Cardiac muscle cell (in vitro differentiated cells and primary cell): ENCODE results near the gene NELFCD. TPM values are rescaled to one million over a fixed set of nuclear protein-coding genes. Genes with fewer than 3 reads are reported as not detected.

Experiments used
- DNase-seq, 2 donors: peaks; one replicate each; pipeline versions ENCODE4 v3.0.0 to v3.0.0-alpha.2; 2010 to 2017; ENCODE audit warnings: low read depth in 1 of 2, low spot score in 1 of 2
- H3K27ac ChIP-seq: fragments of 200-600 bp; sonication (generic); 2 replicates; pipeline ENCODE4 v1.5.1; 2016
- H3K27me3 ChIP-seq: fragments of 200-600 bp; sonication (generic); 2 replicates; pipeline ENCODE4 v1.6.0; 2016; ENCODE audit warnings: control low read depth
- H3K36me3 ChIP-seq: fragments of 200-600 bp; sonication (generic); 2 replicates; pipeline ENCODE4 v1.5.1; 2016; ENCODE audit warnings: control low read depth
- H3K4me1 ChIP-seq: fragments of 200-600 bp; sonication (generic); 2 replicates; pipeline ENCODE4 v1.8.1; 2017; ENCODE audit warnings: low read depth, mild to moderate bottlenecking, mixed run types
- H3K4me3 ChIP-seq: fragments of 200-600 bp; sonication (generic); 2 replicates; pipeline ENCODE4 v1.5.1; 2016; ENCODE audit warnings: mild to moderate bottlenecking
- H3K9me3 ChIP-seq: fragments of 200-600 bp; sonication (generic); 2 replicates; pipeline ENCODE4 v1.5.1; 2017; ENCODE audit warnings: low read depth, mild to moderate bottlenecking, control low read depth
- CTCF ChIP-seq: IDR thresholded peaks from 2 replicates; pipeline ENCODE4 v1.5.1; 2012; ENCODE audit warnings: low read depth, mild to moderate bottlenecking, low read length
- polyA plus RNA-seq: library from polyadenylated mRNA; unstranded; fragments of >200 nt; fragmentation: Nextera tagmentation; extraction: Ambion mirVana; gene quantifications from 2 replicates; pipeline ENCODE4 v1.2.1, GENCODE V29; 2016
- total RNA-seq: library from RNA; depleted of rRNA; stranded (reverse); fragments of >200 nt; gene quantifications from 2 replicates; pipeline ENCODE4 v1.2.3, GENCODE V29; 2016

Gene NELFCD
- total and polyA plus RNA-seq, 2 experiments from 2014 or later, result 77.3 to 109 TPM

- peaks cover 8% of the 10 kb centered on the region for H3K4me1 ChIP-seq
- H3K9me3 ChIP-seq, result no peaks in the 10 kb centered on the region
- no peak for DNase-seq
- H3K27me3 ChIP-seq, result no peaks in the 10 kb centered on the region
- no peak overlapping the region for H3K4me3 ChIP-seq
- peaks cover 31% of the 10 kb centered on the region for H3K36me3 ChIP-seq
- TF ChIP-seq CTCF, result no peak
- H3K27ac ChIP-seq, result peak overlapping the region; percentile 54
These were observed 3.6 kb downstream of the NELFCD start for GRCh38 chr20:58984691-58985090.

GRCh38 chr20:58985656-58986055 is 4.6 kb downstream of the NELFCD start:
- H3K36me3 ChIP-seq, result peaks cover 40% of the 10 kb centered on the region
- H3K4me1 ChIP-seq, result peaks cover 8% of the 10 kb centered on the region
- TF ChIP-seq CTCF, result no peak
- DNase-seq, result peak in 1 of 2 donors; percentile 61
- no peaks in the 10 kb centered on the region for H3K9me3 ChIP-seq
- H3K27ac ChIP-seq, result no peak overlapping the region
- no peaks in the 10 kb centered on the region for H3K27me3 ChIP-seq
- H3K4me3 ChIP-seq, result no peak overlapping the region

GRCh38 chr20:58986286-58986967 is 5.4 kb downstream of the NELFCD start:
- peaks cover 8% of the 10 kb centered on the region for H3K4me1 ChIP-seq
- no peaks in the 10 kb centered on the region for H3K27me3 ChIP-seq
- no peak overlapping the region for H3K27ac ChIP-seq
- H3K9me3 ChIP-seq, result no peaks in the 10 kb centered on the region
- H3K36me3 ChIP-seq, result peaks cover 47% of the 10 kb centered on the region
- no peak overlapping the region for H3K4me3 ChIP-seq
- DNase-seq, result no peak
- TF ChIP-seq CTCF, result no peak

GRCh38 chr20:58986968-58987517 is 6.0 kb downstream of the NELFCD start:
- no peak for DNase-seq
- no peak overlapping the region for H3K27ac ChIP-seq
- H3K4me3 ChIP-seq, result no peak overlapping the region
- TF ChIP-seq CTCF, result no peak
- peaks cover 8% of the 10 kb centered on the region for H3K4me1 ChIP-seq
- H3K9me3 ChIP-seq, result no peaks in the 10 kb centered on the region
- H3K27me3 ChIP-seq, result no peaks in the 10 kb centered on the region
- H3K36me3 ChIP-seq, result peaks cover 54% of the 10 kb centered on the region

- Histone ChIP-seq H3K27ac (no peak overlapping the region), H3K4me1 (no peaks in the 10 kb centered on the region), H3K36me3 (peaks cover 63% of the 10 kb centered on the region), H3K9me3 (no peaks in the 10 kb centered on the region), H3K27me3 (no peaks in the 10 kb centered on the region), H3K4me3 (no peak overlapping the region)
- TF ChIP-seq CTCF, result no peak
- no peak for DNase-seq
These were observed 6.9 kb downstream of the NELFCD start for GRCh38 chr20:58987790-58988564.
